ENCODE data around the gene UHMK1. TPM values are rescaled to one million over a fixed set of nuclear protein-coding genes. Genes with fewer than 3 reads are reported as not detected.

The UHMK1 gene
- total and polyA plus RNA-seq, 10 donors = 14.8 to 77.6 (median 59.1) TPM

DNA sequence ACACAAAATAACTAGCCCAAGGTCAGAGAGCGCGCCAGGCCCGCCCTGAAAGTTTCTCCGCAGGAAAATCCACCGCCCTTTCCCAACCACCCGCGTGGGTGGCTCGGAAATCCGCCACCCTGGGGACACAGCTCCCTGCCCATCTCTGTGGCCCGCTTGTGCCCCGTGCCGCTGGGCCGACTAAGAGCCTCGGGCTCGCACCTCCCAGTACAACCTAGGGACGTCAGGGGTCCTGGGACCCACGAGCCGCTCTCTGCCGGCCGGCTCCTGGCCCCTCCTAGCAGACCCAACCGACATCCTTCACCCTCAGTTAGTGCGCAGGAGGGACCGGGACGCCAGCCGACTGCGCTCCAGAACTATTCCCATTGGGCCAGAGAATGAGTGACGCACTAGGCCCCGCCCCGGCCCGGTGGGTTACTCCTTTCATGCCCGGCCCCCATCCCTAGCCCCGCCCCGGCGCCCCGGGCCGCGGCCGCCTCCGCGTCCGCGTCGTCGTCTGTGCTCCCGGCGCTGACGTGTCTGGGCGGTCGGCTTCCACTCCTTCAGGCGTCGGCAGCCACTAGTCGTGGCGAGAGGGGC is 63.5 kb downstream of the UHMK1 start:
- 0 to 4% (median 1%) methylated on average over 23 to 53 of the region's 53 CpGs for WGBS, 5 donors
- intact Hi-C loops (cut with DNase I; ENCODE audit: low total_unique reads) = no loop called here

DNA sequence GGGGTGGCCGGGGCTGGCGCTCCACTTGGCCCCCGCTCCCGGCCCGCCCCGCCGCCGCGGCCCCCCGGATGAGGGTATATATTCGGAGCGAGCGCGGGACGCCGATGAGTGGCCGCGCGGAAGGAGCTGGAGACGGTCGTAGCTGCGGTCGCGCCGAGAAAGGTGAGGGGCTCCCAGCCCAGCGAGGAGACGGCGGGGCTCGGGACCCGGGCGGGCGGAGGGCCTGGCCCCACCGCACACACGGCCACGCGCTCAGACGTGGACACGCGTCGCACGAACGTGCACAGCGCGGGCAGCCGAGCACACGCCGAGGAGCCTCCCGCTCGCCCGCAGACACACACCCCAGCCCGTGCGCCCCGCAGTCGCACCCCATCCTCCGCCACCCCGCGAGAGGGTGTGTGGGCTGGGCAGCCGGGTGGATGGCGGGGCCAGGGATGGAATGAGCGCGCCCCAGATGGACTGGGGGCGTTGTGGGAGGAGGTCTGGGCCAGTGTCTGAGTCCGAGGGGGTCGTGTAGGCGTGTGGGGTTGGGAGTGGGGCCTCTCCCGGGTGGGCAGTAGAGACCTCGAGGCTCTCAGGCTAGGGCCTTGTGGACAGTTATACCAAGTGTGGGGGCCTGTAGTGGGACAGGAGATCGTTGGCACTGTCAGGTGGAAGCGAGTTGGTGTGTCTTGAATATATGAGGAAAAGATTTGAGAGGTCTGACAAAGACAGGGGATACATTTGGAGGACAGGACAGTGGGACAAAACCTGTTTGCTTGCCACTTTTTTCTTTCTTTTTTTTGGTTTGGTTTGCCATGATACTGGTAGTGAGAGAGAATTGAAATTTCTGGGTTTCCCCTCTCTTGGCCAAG is 64.2 kb downstream of the UHMK1 start, which contains the start of gene UAP1:
Gene UAP1 (plus strand): TSS at position 107 of the 854 bp plus-strand sequence. CDS start 4,347 bp downstream, outside the sequence.
- peak in 2 of 3 donors; percentile 79 to 87 for TF ChIP-seq POLR2A (IDR thresholded peaks at IDR 0.05)
- TF ChIP-seq, protein P1, sequence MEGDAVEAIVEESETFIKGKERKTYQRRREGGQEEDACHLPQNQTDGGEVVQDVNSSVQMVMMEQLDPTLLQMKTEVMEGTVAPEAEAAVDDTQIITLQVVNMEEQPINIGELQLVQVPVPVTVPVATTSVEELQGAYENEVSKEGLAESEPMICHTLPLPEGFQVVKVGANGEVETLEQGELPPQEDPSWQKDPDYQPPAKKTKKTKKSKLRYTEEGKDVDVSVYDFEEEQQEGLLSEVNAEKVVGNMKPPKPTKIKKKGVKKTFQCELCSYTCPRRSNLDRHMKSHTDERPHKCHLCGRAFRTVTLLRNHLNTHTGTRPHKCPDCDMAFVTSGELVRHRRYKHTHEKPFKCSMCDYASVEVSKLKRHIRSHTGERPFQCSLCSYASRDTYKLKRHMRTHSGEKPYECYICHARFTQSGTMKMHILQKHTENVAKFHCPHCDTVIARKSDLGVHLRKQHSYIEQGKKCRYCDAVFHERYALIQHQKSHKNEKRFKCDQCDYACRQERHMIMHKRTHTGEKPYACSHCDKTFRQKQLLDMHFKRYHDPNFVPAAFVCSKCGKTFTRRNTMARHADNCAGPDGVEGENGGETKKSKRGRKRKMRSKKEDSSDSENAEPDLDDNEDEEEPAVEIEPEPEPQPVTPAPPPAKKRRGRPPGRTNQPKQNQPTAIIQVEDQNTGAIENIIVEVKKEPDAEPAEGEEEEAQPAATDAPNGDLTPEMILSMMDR (IDR thresholded peaks at IDR 0.05 in 8 of 11, conservative IDR thresholded peaks at IDR 0.05 in 3 of 11) = peak in 1 of 11 experiments; percentile 5
- peak; percentile 83 to 93 (median 89) for TF ChIP-seq POLR2AphosphoS5 (IDR thresholded peaks at IDR 0.05)
- Histone ChIP-seq H3K36me3 (peaks cover 0 to 8% (median 0%) of the 10 kb centered on the region in 6 donors), H3K27me3 (replicated peaks in 1 of 7) (no peaks in the 10 kb centered on the region), H3K4me1 (peaks cover 5 to 38% (median 28%) of the 10 kb centered on the region in 6 donors), H3K27ac (peak within 1 kb of the TSS; percentile 87 to 95 (median 94)), H3K4me3 (peak within 1 kb of the TSS; percentile 59 to 86 (median 75)), H3K9me3 (no peaks in the 10 kb centered on the region)
- DNase-seq = no peak
- 1 to 2% (median 1%) methylated on average over 35 to 69 of the region's 69 CpGs for WGBS, 5 donors
- intact Hi-C loops (cut with DNase I; ENCODE audit: low total_unique reads) = no loop called here

More for the DNA sequence above, 63.5 kb downstream of the UHMK1 start:
- H3K9me3 ChIP-seq = no peaks in the 10 kb centered on the region
- peak overlapping the region; percentile 87 to 95 (median 94) for H3K27ac ChIP-seq
- TF ChIP-seq, protein P1 (IDR thresholded peaks at IDR 0.05 in 8 of 11, conservative IDR thresholded peaks at IDR 0.05 in 3 of 11) = peak in 1 of 11 experiments; percentile 37
- TF ChIP-seq POLR2A (IDR thresholded peaks at IDR 0.05) (peak in 2 of 3 donors; percentile 42 to 71), POLR2AphosphoS5 (IDR thresholded peaks at IDR 0.05) (peak; percentile 94)
- peak; percentile 100 for DNase-seq
- peak overlapping the region; percentile 59 to 86 (median 75) for H3K4me3 ChIP-seq
- peaks cover 5 to 38% (median 28%) of the 10 kb centered on the region in 6 donors for H3K4me1 ChIP-seq
- H3K27me3 ChIP-seq (replicated peaks in 1 of 7) = no peaks in the 10 kb centered on the region
- peaks cover 0 to 1% (median 0%) of the 10 kb centered on the region in 6 donors for H3K36me3 ChIP-seq

DNA sequence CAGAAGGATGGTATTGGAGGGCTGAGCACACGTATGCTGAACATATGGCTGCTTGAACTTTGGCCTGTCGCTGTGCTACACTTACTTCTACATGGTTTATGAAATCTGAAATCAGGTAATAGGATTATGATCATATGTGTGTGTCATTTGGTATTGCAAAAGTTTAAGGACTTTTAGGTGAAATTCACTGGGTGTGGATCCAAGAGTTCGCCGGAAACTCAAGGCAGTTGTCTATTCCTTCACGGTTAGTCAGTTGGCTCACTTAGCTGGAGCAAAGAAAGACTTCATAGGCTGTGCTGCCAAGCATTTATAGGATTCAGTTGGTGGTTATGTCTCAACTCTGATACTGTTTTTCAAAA is 64.8 kb downstream of the UHMK1 start:
- H3K9me3 ChIP-seq = no peaks in the 10 kb centered on the region
- peaks cover 0 to 14% (median 0%) of the 10 kb centered on the region in 6 donors for H3K36me3 ChIP-seq
- H3K27me3 ChIP-seq (replicated peaks in 1 of 7) = no peaks in the 10 kb centered on the region
- no peak for TF ChIP-seq POLR2A (IDR thresholded peaks at IDR 0.05)
- TF ChIP-seq POLR2AphosphoS5 (IDR thresholded peaks at IDR 0.05) = no peak
- TF ChIP-seq, protein P1 (IDR thresholded peaks at IDR 0.05 in 8 of 11, conservative IDR thresholded peaks at IDR 0.05 in 3 of 11) = no peak
- peaks cover 5 to 38% (median 28%) of the 10 kb centered on the region in 6 donors for H3K4me1 ChIP-seq
- intact Hi-C loops (cut with DNase I; ENCODE audit: low total_unique reads) = no loop called here
- peak overlapping the region in 7 of 8 donors; percentile 87 to 95 (median 94) for H3K27ac ChIP-seq
- WGBS, 5 donors = 51 to 77% (median 67%) methylated on average over 5 of the region's 5 CpGs
- H3K4me3 ChIP-seq = peak overlapping the region; percentile 59 to 86 (median 75)
- DNase-seq = no peak

All from spleen (tissue), 11 donors.